OCI-LY1 (cell line): ENCODE data around the gene ZCCHC14.

Source experiments
- EZH2 ChIP-seq: fragments of 200-600 bp; sonication (generic), shearing (Covaris generic); IDR thresholded peaks from 2 replicates; pipeline ENCODE4 v1.8.0; 2017; ENCODE audit warnings: borderline replicate concordance, mixed run types, mild to moderate bottlenecking, antibody characterized with exemption, low read length, moderate library complexity, mixed read lengths
- TF ChIP-seq, protein P1 (sequence below): fragments of 200-600 bp; sonication (generic), shearing (Covaris generic); IDR thresholded peaks from 2 replicates; pipeline ENCODE4 v1.5.1; 2017; ENCODE audit warnings: mild to moderate bottlenecking, antibody characterized with exemption, low read length, moderate library complexity, mixed read lengths

DNA sequence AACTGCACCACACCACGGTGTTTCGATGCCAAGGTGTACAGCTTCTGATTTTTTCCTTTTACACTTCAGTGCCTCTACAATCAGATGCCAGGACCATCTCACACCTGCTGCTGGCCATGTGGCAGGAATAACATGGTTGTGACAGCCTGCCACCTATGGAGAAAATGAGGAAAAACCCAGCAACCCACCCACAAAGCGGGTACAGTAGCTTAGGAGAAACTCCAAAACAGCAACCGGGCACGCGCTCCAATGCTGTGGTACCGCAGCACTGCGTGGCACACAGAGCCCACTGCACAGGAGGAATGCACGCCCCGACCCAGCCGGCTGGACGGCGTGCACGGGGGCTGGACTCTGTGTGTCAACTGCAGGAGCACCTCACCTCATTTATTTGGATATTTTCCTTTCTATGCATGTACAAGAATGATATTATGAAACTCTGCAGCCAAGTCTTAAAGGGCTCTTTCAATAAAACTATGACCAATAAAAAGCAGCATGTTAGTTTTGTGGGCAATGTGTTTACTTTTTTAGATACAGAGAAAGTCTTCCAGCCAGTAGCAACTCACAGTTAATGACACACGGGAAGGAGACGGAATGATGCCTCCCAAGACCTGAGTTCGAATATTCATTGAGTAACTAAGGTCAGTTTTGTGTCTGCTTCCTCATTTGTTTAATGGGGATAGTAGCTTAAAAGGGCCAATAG lies 54.8 kb downstream of the ZCCHC14 start:
- TF ChIP-seq, protein P1, sequence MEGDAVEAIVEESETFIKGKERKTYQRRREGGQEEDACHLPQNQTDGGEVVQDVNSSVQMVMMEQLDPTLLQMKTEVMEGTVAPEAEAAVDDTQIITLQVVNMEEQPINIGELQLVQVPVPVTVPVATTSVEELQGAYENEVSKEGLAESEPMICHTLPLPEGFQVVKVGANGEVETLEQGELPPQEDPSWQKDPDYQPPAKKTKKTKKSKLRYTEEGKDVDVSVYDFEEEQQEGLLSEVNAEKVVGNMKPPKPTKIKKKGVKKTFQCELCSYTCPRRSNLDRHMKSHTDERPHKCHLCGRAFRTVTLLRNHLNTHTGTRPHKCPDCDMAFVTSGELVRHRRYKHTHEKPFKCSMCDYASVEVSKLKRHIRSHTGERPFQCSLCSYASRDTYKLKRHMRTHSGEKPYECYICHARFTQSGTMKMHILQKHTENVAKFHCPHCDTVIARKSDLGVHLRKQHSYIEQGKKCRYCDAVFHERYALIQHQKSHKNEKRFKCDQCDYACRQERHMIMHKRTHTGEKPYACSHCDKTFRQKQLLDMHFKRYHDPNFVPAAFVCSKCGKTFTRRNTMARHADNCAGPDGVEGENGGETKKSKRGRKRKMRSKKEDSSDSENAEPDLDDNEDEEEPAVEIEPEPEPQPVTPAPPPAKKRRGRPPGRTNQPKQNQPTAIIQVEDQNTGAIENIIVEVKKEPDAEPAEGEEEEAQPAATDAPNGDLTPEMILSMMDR, result no peak
- TF ChIP-seq EZH2, result no peak
